Cardiac septum (tissue), 1 donor: ENCODE measurements around the gene TBX15. TPM values are rescaled to one million over a fixed set of nuclear protein-coding genes. Genes with fewer than 3 reads are reported as not detected.
"Not testable (repeated sequence)": the region's sequence is repeated elsewhere in the genome, so short reads cannot be mapped to it uniquely, and the experiment has no call there.

ENCODE experiments used
- DNase-seq: peaks from one replicate; pipeline ENCODE4 v3.0.0-alpha.2; 2020; ENCODE audit warnings: low spot score
- intact Hi-C: fragments of 100-400 bp; cut with DNase I; formaldehyde crosslinking; loops from one replicate; pipeline ENCODE4 v1.14.0; 2022
- total RNA-seq: library from RNA; stranded (reverse); fragmentation: NEBNext Ultra II Directional; extraction: Animal tissue kit (Norgen Biotek cat#: 25700); gene quantifications from one replicate; pipeline ENCODE4 v1.2.1, GENCODE V29; 2021
- donor health status: DM: no; HTN: no; CAD: no.

The TBX15 gene
- total RNA-seq, 1 donor from 2014 or later = 1.1 TPM

GRCh38 chr1:118937413-118938072, 50.6 kb downstream of the TBX15 start:
- intact Hi-C loops = no loop called here
- no peak for DNase-seq

- DNase-seq = no peak
- intact Hi-C loops = no loop called here
Observed at GRCh38 chr1:118934706-118935105, 53.4 kb downstream of the TBX15 start.

GRCh38 chr1:118933051-118933781, 54.9 kb downstream of the TBX15 start:
- intact Hi-C loops = no loop called here
- no peak for DNase-seq

- intact Hi-C loops = no loop called here
- no peak for DNase-seq
Observed at GRCh38 chr1:118931876-118932275, 56.3 kb downstream of the TBX15 start.

GRCh38 chr1:118928739-118929554, 59.2 kb downstream of the TBX15 start:
- intact Hi-C loops = no loop called here
- no peak for DNase-seq

- no peak for DNase-seq
- intact Hi-C loops = no loop called here
Observed at GRCh38 chr1:118927427-118928187, 60.5 kb downstream of the TBX15 start.

- no peak for DNase-seq
- intact Hi-C loops = no loop called here
Observed at GRCh38 chr1:118926261-118926660, 61.9 kb downstream of the TBX15 start.

- DNase-seq = no peak
- intact Hi-C loops = no loop called here
Observed at GRCh38 chr1:118925651-118926050, 62.5 kb downstream of the TBX15 start.

- intact Hi-C loops = no loop called here
- DNase-seq = no peak
Observed at GRCh38 chr1:118923319-118923718, 64.8 kb downstream of the TBX15 start.

GRCh38 chr1:118921994-118922393, 66.1 kb downstream of the TBX15 start:
- intact Hi-C loops = no loop called here
- DNase-seq = no peak

- no peak for DNase-seq
- intact Hi-C loops = no loop called here
Observed at GRCh38 chr1:118920124-118920717, 67.9 kb downstream of the TBX15 start.

GRCh38 chr1:118918940-118919259, 69.2 kb downstream of the TBX15 start:
- intact Hi-C loops = no loop called here
- DNase-seq = no peak

GRCh38 chr1:118918230-118918939, 69.8 kb downstream of the TBX15 start:
- intact Hi-C loops = no loop called here
- no peak for DNase-seq

- DNase-seq, intact Hi-C loops: not testable (repeated sequence)
Observed at GRCh38 chr1:118916346-118916745, 71.8 kb downstream of the TBX15 start.

GRCh38 chr1:118914379-118915161, 73.6 kb downstream of the TBX15 start:
- intact Hi-C loops = no loop called here
- no peak for DNase-seq

GRCh38 chr1:118913818-118914217, 74.3 kb downstream of the TBX15 start:
- DNase-seq = no peak
- intact Hi-C loops = no loop called here

GRCh38 chr1:118912574-118912973, 75.6 kb downstream of the TBX15 start:
- intact Hi-C loops = no loop called here
- no peak for DNase-seq

- no peak for DNase-seq
- intact Hi-C loops = no loop called here
Observed at GRCh38 chr1:118911571-118911970, 76.6 kb downstream of the TBX15 start.
